MM.1S (cell line): Measurements from ENCODE around the gene DRG2.

Experiments used
- DNase-seq: peaks from one replicate; pipeline ENCODE4 v3.0.0-alpha.2; 2015
- H2AFZ ChIP-seq: fragments of 300-600 bp; sonication (generic); 2 replicates; pipeline ENCODE4 v1.6.0; 2016; ENCODE audit warnings: antibody characterized with exemption, low read length
- H3F3A ChIP-seq: fragments of 300-600 bp; sonication (generic); 2 replicates; pipeline ENCODE4 v1.6.1; 2016; ENCODE audit warnings: mild to moderate bottlenecking, antibody characterized with exemption, low read length, moderate library complexity, mixed read lengths; ENCODE audit not compliant: insufficient read depth
- H3K27ac ChIP-seq: fragments of 300-600 bp; sonication (generic); 2 replicates; pipeline ENCODE4 v1.5.1; 2016; ENCODE audit warnings: mild to moderate bottlenecking, low read length
- H3K27me3 ChIP-seq: fragments of 300-600 bp; sonication (generic); replicated peaks from 2 replicates; pipeline ENCODE4 v1.6.0; 2016; ENCODE audit warnings: low read length; ENCODE audit not compliant: insufficient read depth
- H3K36me3 ChIP-seq: fragments of 300-600 bp; sonication (generic); replicated peaks from 2 replicates; pipeline ENCODE4 v1.6.1; 2016; ENCODE audit warnings: mild to moderate bottlenecking, low read length, mixed read lengths; ENCODE audit not compliant: insufficient read depth
- H3K4me1 ChIP-seq: fragments of 300-600 bp; sonication (generic); 2 replicates; pipeline ENCODE4 v1.6.1; 2016; ENCODE audit warnings: low read length, mixed read lengths
- H3K4me2 ChIP-seq: fragments of 300-600 bp; sonication (generic); 2 replicates; pipeline ENCODE4 v1.6.0; 2016; ENCODE audit warnings: low read depth, low read length
- H3K4me3 ChIP-seq: fragments of 300-600 bp; sonication (generic); 2 replicates; pipeline ENCODE4 v1.5.1; 2016; ENCODE audit warnings: low read length, mixed read lengths
- H3K79me2 ChIP-seq: fragments of 300-600 bp; sonication (generic); 2 replicates; pipeline ENCODE4 v1.6.1; 2016; ENCODE audit warnings: mixed run types, low read length, mixed read lengths
- H3K9ac ChIP-seq: fragments of 300-600 bp; sonication (generic); 2 replicates; pipeline ENCODE4 v1.6.1; 2016; ENCODE audit warnings: low read length, mixed read lengths
- H3K9me2 ChIP-seq: fragments of 300-600 bp; sonication (generic); replicated peaks from 2 replicates; pipeline ENCODE4 v1.6.1; 2016; ENCODE audit warnings: mild to moderate bottlenecking, low read length, mixed read lengths; ENCODE audit not compliant: insufficient read depth
- H3K9me3 ChIP-seq: fragments of 300-600 bp; sonication (generic); replicated peaks from 2 replicates; pipeline ENCODE4 v1.6.1; 2016; ENCODE audit warnings: mild to moderate bottlenecking, low read length, mixed read lengths; ENCODE audit not compliant: insufficient read depth
- H4K20me1 ChIP-seq: fragments of 300-600 bp; sonication (generic); 2 replicates; pipeline ENCODE4 v1.6.1; 2016; ENCODE audit warnings: mild to moderate bottlenecking, low read length, moderate library complexity, mixed read lengths; ENCODE audit not compliant: insufficient read depth
- EZH2 ChIP-seq: fragments of 300-600 bp; sonication (generic); optimal IDR thresholded peaks from 2 replicates; pipeline ENCODE3; 2017; ENCODE audit warnings: low read depth, mild to moderate bottlenecking, antibody characterized with exemption, low read length, mixed read lengths
- EZH2phosphoT487 ChIP-seq: fragments of 300-600 bp; sonication (generic); IDR thresholded peaks from 2 replicates; pipeline ENCODE4 v1.6.1; 2018; ENCODE audit warnings: antibody characterized with exemption, low read length
- TF ChIP-seq, protein P1 (sequence below): fragments of 300-600 bp; sonication (generic); IDR thresholded peaks from 2 replicates; pipeline ENCODE4 v1.5.1; 2016; ENCODE audit warnings: antibody characterized with exemption, low read length, mixed read lengths

Gene DRG2

GRCh38 chr17:18151290-18151689 is 63.5 kb downstream of the DRG2 start:
- TF ChIP-seq EZH2, result no peak
- TF ChIP-seq, protein P1, sequence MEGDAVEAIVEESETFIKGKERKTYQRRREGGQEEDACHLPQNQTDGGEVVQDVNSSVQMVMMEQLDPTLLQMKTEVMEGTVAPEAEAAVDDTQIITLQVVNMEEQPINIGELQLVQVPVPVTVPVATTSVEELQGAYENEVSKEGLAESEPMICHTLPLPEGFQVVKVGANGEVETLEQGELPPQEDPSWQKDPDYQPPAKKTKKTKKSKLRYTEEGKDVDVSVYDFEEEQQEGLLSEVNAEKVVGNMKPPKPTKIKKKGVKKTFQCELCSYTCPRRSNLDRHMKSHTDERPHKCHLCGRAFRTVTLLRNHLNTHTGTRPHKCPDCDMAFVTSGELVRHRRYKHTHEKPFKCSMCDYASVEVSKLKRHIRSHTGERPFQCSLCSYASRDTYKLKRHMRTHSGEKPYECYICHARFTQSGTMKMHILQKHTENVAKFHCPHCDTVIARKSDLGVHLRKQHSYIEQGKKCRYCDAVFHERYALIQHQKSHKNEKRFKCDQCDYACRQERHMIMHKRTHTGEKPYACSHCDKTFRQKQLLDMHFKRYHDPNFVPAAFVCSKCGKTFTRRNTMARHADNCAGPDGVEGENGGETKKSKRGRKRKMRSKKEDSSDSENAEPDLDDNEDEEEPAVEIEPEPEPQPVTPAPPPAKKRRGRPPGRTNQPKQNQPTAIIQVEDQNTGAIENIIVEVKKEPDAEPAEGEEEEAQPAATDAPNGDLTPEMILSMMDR, result no peak
- no peak for TF ChIP-seq EZH2phosphoT487
- H3K4me2 ChIP-seq, result no peak overlapping the region
- no peak overlapping the region for H3K9ac ChIP-seq
- H3K4me1 ChIP-seq, result peaks cover 4% of the 10 kb centered on the region; the same call in 1 of the 2 replicates
- H3K9me2 ChIP-seq, result no peaks in the 10 kb centered on the region
- no peak overlapping the region for H2AFZ ChIP-seq
- no peaks in the 10 kb centered on the region for H3K9me3 ChIP-seq
- H3K79me2 ChIP-seq, result no peaks in the 10 kb centered on the region
- no peak overlapping the region for H3K4me3 ChIP-seq
- no peak overlapping the region for H3K27ac ChIP-seq
- no peaks in the 10 kb centered on the region for H3F3A ChIP-seq
- no peaks in the 10 kb centered on the region for H3K27me3 ChIP-seq
- H4K20me1 ChIP-seq, result no peaks in the 10 kb centered on the region
- DNase-seq, result no peak
- H3K36me3 ChIP-seq, result no peaks in the 10 kb centered on the region

DNA sequence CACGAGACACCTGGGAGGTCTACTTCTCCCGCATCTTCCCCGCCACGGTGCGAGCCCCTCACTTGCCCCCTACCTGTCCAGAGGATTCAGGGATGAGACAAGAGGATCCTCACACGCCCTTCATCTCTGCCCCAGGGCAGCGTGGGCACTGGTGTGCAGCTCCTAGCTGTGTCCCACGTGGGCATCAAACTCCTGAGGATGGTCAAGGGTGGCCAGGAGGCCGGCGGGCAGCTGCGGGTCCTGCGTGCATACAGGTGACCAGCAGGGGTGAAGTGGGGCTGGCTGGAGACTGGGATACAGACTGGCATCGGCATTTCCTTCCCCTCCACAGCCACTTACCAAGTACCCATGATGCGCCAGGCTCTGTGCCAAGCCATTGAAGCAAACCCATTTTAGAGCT is 67.4 kb downstream of the DRG2 start:
- TF ChIP-seq, protein P1, result no peak
- TF ChIP-seq EZH2, result no peak
- TF ChIP-seq EZH2phosphoT487, result no peak
- no peaks in the 10 kb centered on the region for H3K79me2 ChIP-seq

DNA sequence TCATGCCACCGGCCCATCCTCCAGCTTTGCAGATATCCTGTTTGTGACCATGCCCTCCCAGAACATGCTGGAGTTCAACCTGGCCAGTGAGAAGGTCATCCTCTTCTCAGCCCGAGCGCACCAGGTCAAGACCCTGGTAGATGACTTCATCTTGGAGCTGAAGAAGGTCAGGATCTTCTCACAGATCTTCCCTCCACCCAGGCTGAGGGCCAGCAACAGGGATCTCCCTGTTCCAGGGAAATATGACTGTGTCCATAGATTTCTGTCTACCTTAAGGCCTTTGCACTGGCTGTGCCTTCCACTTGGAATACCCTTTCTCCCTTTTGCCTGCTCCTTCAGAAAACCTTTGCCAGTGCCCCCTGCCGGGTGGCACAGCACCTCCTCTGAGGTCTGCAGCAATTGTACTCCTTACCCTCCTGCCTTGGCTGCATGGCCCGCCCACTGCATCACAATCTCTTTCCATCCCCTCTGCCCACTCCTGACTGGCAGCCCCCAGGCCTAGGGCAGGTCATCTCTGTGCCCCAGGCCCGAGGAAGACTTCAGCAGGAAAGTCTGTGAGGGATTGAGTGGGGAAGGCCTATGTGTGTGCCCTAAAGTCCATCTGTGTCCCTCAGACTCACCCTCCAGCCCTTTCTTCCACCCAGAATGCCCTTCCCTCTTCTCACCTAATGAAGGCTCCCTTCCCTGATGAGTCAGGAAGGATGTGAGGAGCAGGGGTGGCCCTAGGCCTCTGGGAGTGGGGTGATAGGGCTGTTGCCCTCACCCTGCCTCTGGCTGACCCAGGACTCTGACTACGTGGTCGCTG is 68.6 kb downstream of the DRG2 start:
- Histone ChIP-seq H3K4me3 (no peak overlapping the region), H3K9ac (no peak overlapping the region), H3K79me2 (no peaks in the 10 kb centered on the region), H3K9me3 (no peaks in the 10 kb centered on the region), H4K20me1 (no peaks in the 10 kb centered on the region), H3K27me3 (peaks cover 5% of the 10 kb centered on the region; the same call in 1 of the 2 replicates), H3K27ac (no peak overlapping the region), H2AFZ (no peak overlapping the region), H3K36me3 (no peaks in the 10 kb centered on the region), H3K4me2 (no peak overlapping the region), H3F3A (no peaks in the 10 kb centered on the region), H3K4me1 (peaks cover 4% of the 10 kb centered on the region; the same call in 1 of the 2 replicates), H3K9me2 (no peaks in the 10 kb centered on the region)
- DNase-seq, result no peak
- TF ChIP-seq, protein P1, result peak; percentile 22
- TF ChIP-seq EZH2phosphoT487, result no peak

More for the DNA sequence above, 67.4 kb downstream of the DRG2 start:
- no peak overlapping the region for H3K4me3 ChIP-seq
- no peaks in the 10 kb centered on the region for H3K9me2 ChIP-seq
- H3K9me3 ChIP-seq, result no peaks in the 10 kb centered on the region
- no peak overlapping the region for H3K9ac ChIP-seq
- H3K36me3 ChIP-seq, result no peaks in the 10 kb centered on the region
- peaks cover 4% of the 10 kb centered on the region; the same call in 1 of the 2 replicates for H3K4me1 ChIP-seq
- no peaks in the 10 kb centered on the region for H3F3A ChIP-seq
- no peak for DNase-seq
- H4K20me1 ChIP-seq, result no peaks in the 10 kb centered on the region
- H3K27ac ChIP-seq, result no peak overlapping the region
- 0 out of 2 replicates have a peak, but pooled peaks cover 5% of the 10 kb centered on the region for H3K27me3 ChIP-seq
- H2AFZ ChIP-seq, result no peak overlapping the region
- H3K4me2 ChIP-seq, result no peak overlapping the region
